CD4-positive, alpha-beta T cell (primary cell): Measurements from ENCODE around the gene DCDC1. TPM values are rescaled to one million over a fixed set of nuclear protein-coding genes. Genes with fewer than 3 reads are reported as not detected.

Experiments
- ATAC-seq: fragments of 200-7000 bp; cut with Tn5 transposase; one replicate; pipeline ENCODE4 v1.10.0; 2022; ENCODE audit warnings: mild to moderate bottlenecking; ENCODE audit not compliant: poor library complexity
- CTCF ChIA-PET: fragments of 350-600 bp; sonication (Branson Sonifier 250); formaldehyde crosslinking; loops from one replicate; lab custom pipeline; 2021; ENCODE audit warnings: antibody characterized with exemption, inconsistent platforms; lab: Charles Lee
- POLR2A ChIA-PET: fragments of 350-600 bp; sonication (Branson Sonifier 250); formaldehyde crosslinking; loops from one replicate; lab custom pipeline; 2021; ENCODE audit warnings: antibody characterized with exemption, inconsistent platforms; lab: Charles Lee
- DNase-seq, 14 experiments: peaks; one replicate each; pipeline ENCODE4 v3.0.0-alpha.2; 2013 to 2020; ENCODE audit warnings: mixed read lengths in 2 of 14
- H3K27ac ChIP-seq, 2 donors: one replicate each; pipeline versions ENCODE4 v1.5.1 to v1.7.0; 2013; ENCODE audit warnings: low read length in 2 of 2, low read depth in 1 of 2, mild to moderate bottlenecking in 1 of 2
- H3K27me3 ChIP-seq, 2 experiments: 1 replicate in 1 of 2; 2 replicates in 1 of 2; pipeline versions ENCODE4 v1.6.1 to v1.7.0; 2013; ENCODE audit warnings: low read length in 2 of 2, control low read depth in 1 of 2, mild to moderate bottlenecking in 1 of 2, moderate library complexity in 1 of 2; ENCODE audit not compliant: insufficient read depth in 2 of 2, control insufficient read depth in 1 of 2
- H3K36me3 ChIP-seq: one replicate; pipeline ENCODE4 v1.6.1; 2013; ENCODE audit warnings: low read length, control low read depth; ENCODE audit not compliant: insufficient read depth
- H3K4me1 ChIP-seq: one replicate; pipeline ENCODE4 v1.6.1; 2013; ENCODE audit warnings: low read length, control low read depth; ENCODE audit not compliant: insufficient read depth
- H3K4me3 ChIP-seq: one replicate; pipeline ENCODE4 v1.5.1; 2013; ENCODE audit warnings: mild to moderate bottlenecking, low read length, moderate library complexity
- H3K9me3 ChIP-seq, 2 experiments: 1 replicate in 1 of 2; 2 replicates in 1 of 2; pipeline versions ENCODE4 v1.6.1 to v1.7.0; 2013; ENCODE audit warnings: low read length in 2 of 2, mild to moderate bottlenecking in 2 of 2, control low read depth in 1 of 2, moderate library complexity in 1 of 2; ENCODE audit not compliant: control insufficient read depth in 1 of 2, insufficient read depth in 1 of 2
- H3K27ac Mint-ChIP-seq: one replicate; pipeline ENCODE4 v1.8.0; 2020; ENCODE audit warnings: mixed read lengths
- H3K27me3 Mint-ChIP-seq: one replicate; pipeline ENCODE4 v1.8.0; 2021; ENCODE audit warnings: mixed read lengths
- H3K36me3 Mint-ChIP-seq: one replicate; pipeline ENCODE4 v1.8.0; 2021; ENCODE audit warnings: low read depth, mixed read lengths
- H3K4me1 Mint-ChIP-seq: one replicate; pipeline ENCODE4 v1.8.0; 2021; ENCODE audit warnings: low read depth, mixed read lengths
- H3K4me3 Mint-ChIP-seq: one replicate; pipeline ENCODE4 v1.8.0; 2020; ENCODE audit warnings: mild to moderate bottlenecking, mixed read lengths
- H3K9me3 Mint-ChIP-seq: one replicate; pipeline ENCODE4 v1.8.0; 2020; ENCODE audit warnings: mixed read lengths
- CTCF ChIP-seq: fragments of 200-600 bp; IDR thresholded peaks from one replicate; pipeline ENCODE4 v1.8.0; 2022; ENCODE audit warnings: antibody characterized with exemption, mild to moderate bottlenecking
- intact Hi-C, 2 experiments: fragments of 100-400 bp; cut with DNase I in 1 of 2; cut with micrococcal nuclease in 1 of 2; formaldehyde crosslinking; loops; one replicate each; pipeline versions ENCODE4 v1.15.1 to v1.9.0; 2023 to 2025; cut with DNase I, micrococcal nuclease
- total RNA-seq, 174 experiments: library from RNA in 2 of 174; stranded (reverse) in 2 of 174; gene quantifications; one replicate each; pipeline ENCODE4 v1.2.3 and lab custom pipeline; 2021 to 2026

Gene DCDC1
- total RNA-seq, 2 experiments from 2014 or later, result 0.11 TPM; not detected in 1

DNA sequence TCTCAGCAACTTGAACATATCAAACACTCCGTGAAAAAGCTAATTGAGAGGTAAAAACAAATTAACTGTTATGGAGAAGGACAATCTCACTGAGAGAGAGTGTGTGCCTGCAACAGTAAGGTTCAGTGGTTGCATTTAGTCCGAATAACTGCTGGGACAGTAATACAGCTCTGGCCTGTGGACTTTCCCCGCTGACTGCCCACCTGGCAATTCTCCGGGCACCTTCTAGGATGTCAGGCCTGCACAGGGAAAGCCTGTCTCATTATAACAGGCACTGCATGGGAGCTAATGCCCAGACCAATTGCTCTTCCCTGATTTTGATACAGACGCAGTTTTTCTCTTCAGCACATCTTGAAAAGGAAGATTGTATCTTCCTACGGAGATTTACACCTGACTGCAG is 251.0 kb downstream of the DCDC1 start:
- ChIA-PET POLR2A (no interaction called here), CTCF (no interaction called here)
- Histone ChIP-seq H3K9me3 (no peaks in the 10 kb centered on the region), H3K4me3 (no peak overlapping the region), H3K27ac (no peak overlapping the region), H3K36me3 (no peaks in the 10 kb centered on the region), H3K4me1 (no peaks in the 10 kb centered on the region), H3K27me3 (no peaks in the 10 kb centered on the region)
- no peaks in the 10 kb centered on the region for H3K27me3 Mint-ChIP-seq
- H3K4me1 Mint-ChIP-seq, result no peaks in the 10 kb centered on the region
- intact Hi-C loops, result no loop called here
- DNase-seq (no peak), ATAC-seq (no peak)
- no peaks in the 10 kb centered on the region for H3K36me3 Mint-ChIP-seq
- no peaks in the 10 kb centered on the region for H3K9me3 Mint-ChIP-seq
- TF ChIP-seq CTCF, result no peak
- H3K4me3 Mint-ChIP-seq, result no peak overlapping the region
- H3K27ac Mint-ChIP-seq, result no peak overlapping the region

DNA sequence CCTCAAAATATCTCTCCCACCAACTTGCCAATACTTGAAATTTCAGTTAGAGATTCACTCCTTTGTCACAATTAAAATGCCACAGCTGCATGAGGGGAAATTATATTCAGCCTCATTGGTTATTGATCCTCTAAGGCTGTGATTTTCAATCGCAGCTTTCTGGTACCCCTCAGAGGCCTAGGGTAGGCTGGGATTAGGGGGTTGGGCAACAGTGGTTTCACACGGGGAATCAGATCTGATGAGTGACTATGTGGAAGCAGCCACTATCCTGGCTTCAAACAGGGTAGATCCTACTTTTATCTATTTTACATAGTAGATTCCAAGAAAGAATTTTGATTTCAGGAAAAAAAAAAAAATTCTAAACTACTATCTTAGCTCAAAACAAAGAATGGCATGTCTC is 252.5 kb downstream of the DCDC1 start:
- CTCF ChIA-PET, result no interaction called here
- POLR2A ChIA-PET, result no interaction called here
- no peaks in the 10 kb centered on the region for H3K9me3 Mint-ChIP-seq

GRCh38 chr11:31114442-31114841 is 255.1 kb downstream of the DCDC1 start:
- ChIA-PET CTCF (no interaction called here), POLR2A (no interaction called here)
- Mint-ChIP-seq H3K4me3 (no peak overlapping the region), H3K9me3 (no peaks in the 10 kb centered on the region), H3K27me3 (no peaks in the 10 kb centered on the region), H3K4me1 (no peaks in the 10 kb centered on the region), H3K36me3 (no peaks in the 10 kb centered on the region), H3K27ac (no peak overlapping the region)
- H3K4me3 ChIP-seq, result no peak overlapping the region
- intact Hi-C loops, result no loop called here
- H3K36me3 ChIP-seq, result no peaks in the 10 kb centered on the region
- no peaks in the 10 kb centered on the region for H3K27me3 ChIP-seq
- no peaks in the 10 kb centered on the region for H3K9me3 ChIP-seq
- no peak overlapping the region for H3K27ac ChIP-seq
- ATAC-seq (no peak), DNase-seq (no peak)
- TF ChIP-seq CTCF, result no peak
- H3K4me1 ChIP-seq, result no peaks in the 10 kb centered on the region

More for the DNA sequence above, 252.5 kb downstream of the DCDC1 start:
- Histone ChIP-seq H3K9me3 (no peaks in the 10 kb centered on the region), H3K4me1 (no peaks in the 10 kb centered on the region), H3K36me3 (no peaks in the 10 kb centered on the region), H3K4me3 (no peak overlapping the region), H3K27me3 (no peaks in the 10 kb centered on the region), H3K27ac (no peak overlapping the region)
- no peak for TF ChIP-seq CTCF
- H3K4me1 Mint-ChIP-seq, result no peaks in the 10 kb centered on the region
- no peak overlapping the region for H3K4me3 Mint-ChIP-seq
- DNase-seq, result no peak
- no peaks in the 10 kb centered on the region for H3K27me3 Mint-ChIP-seq
- intact Hi-C loops, result no loop called here
- ATAC-seq, result no peak
- H3K27ac Mint-ChIP-seq, result no peak overlapping the region
- no peaks in the 10 kb centered on the region for H3K36me3 Mint-ChIP-seq
